ENCODE measurements around the gene COMP.
A peak's percentile ranks its signal among the peaks of the same experiment; 100 is the strongest.

The COMP gene

DNA sequence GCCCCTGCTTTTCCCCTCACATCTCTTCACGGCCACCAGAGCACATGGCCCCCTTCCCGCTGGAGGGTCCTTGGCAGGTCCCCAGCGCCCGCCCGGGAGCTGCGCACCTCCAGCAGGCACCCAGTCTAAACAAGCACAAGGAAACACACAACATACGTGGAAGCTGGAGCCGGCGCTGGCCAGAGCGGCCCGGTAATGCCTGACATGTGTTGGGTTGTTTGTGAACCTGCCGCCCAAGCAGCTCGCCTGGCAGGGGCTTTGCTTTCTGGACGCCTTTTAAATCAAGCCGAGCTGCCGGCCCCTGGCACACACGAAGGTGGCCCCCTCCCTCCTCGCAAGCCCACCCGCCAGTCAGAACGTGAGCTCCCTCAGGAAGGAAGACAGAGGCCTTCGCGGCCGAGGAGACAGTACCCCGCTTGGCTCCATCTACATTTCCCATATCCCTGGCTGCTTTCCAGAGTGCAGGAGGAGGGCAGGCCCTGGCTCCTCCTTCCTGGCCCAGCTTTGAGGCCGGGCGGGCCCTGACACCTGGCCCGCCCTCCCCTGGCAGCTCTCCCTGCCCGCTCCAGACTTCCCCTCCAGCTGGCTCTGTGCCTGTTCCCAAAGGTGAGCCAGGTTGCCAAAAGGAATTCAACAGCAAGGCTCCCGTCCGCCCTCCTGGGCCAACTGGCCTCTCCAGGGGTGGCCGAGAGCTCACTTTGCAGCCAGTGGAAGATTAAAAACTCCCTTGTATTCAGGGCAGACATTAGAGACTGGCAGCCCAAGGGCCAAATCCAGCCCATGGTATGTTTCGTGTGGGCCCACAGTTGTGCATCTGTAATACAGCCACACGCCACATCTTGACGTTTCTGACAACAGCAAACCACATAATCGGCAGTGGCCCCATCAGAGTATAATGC lies 28.7 kb downstream of the COMP start:
- Histone ChIP-seq H3K27ac (peak overlapping the region; percentile 97), H3K4me3 (ENCODE audit: low read depth, low read length) (peak overlapping the region; percentile 33)
- TF ChIP-seq, protein P1, sequence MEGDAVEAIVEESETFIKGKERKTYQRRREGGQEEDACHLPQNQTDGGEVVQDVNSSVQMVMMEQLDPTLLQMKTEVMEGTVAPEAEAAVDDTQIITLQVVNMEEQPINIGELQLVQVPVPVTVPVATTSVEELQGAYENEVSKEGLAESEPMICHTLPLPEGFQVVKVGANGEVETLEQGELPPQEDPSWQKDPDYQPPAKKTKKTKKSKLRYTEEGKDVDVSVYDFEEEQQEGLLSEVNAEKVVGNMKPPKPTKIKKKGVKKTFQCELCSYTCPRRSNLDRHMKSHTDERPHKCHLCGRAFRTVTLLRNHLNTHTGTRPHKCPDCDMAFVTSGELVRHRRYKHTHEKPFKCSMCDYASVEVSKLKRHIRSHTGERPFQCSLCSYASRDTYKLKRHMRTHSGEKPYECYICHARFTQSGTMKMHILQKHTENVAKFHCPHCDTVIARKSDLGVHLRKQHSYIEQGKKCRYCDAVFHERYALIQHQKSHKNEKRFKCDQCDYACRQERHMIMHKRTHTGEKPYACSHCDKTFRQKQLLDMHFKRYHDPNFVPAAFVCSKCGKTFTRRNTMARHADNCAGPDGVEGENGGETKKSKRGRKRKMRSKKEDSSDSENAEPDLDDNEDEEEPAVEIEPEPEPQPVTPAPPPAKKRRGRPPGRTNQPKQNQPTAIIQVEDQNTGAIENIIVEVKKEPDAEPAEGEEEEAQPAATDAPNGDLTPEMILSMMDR (IDR thresholded peaks at IDR 0.05), result no peak

DNA sequence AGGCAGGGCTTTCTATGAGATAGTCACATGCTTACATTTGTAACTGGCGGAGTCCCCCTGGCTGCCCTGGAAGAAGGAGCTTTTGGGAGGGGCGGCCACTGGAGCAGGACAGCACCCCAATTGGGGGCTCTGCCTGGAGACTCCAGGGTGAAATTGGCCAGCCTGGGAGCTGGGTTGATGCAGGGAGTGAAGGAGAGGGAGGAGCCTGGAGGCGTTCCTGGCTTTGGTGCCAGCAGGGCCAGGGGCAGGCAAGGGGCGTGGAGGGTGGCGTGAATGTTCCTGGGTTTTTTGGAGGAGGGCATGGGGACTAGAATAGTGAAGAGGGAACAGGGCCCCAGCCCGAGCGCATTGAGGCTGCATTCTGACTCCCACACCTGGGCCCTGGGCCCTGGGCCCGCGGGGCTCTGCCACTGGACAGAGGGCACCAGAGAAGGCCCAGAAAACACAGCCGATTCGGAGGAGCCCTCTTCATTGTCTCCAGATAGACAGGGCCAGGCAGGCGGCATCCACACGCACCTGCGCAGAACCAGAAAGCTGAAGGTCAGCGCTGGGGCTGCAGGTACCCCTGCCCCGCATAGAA lies 29.5 kb downstream of the COMP start:
- H3K9me3 ChIP-seq (ENCODE audit: control insufficient read depth, low read length), result no peaks in the 10 kb centered on the region
- TF ChIP-seq, protein P1 (IDR thresholded peaks at IDR 0.05), result no peak
- no peak overlapping the region for H3K4me3 ChIP-seq (ENCODE audit: low read depth, low read length)
- no peaks in the 10 kb centered on the region for H3K79me2 ChIP-seq
- H3K27me3 ChIP-seq (ENCODE audit: control insufficient read depth, insufficient read depth, low read length), result no peaks in the 10 kb centered on the region
- peaks cover 43% of the 10 kb centered on the region for H3K4me1 ChIP-seq
- H3K4me2 ChIP-seq (ENCODE audit: low read length), result peak overlapping the region; percentile 2
- H3K9ac ChIP-seq, result no peak overlapping the region
- no peaks in the 10 kb centered on the region for H3K36me3 ChIP-seq (ENCODE audit: control insufficient read depth, insufficient read depth, low read length)
- peak overlapping the region; percentile 97 for H3K27ac ChIP-seq
- H2AFZ ChIP-seq, result no peak overlapping the region

More for the DNA sequence above, 28.7 kb downstream of the COMP start:
- H3K4me2 ChIP-seq (ENCODE audit: low read length), result peak overlapping the region; percentile 54
- H2AFZ ChIP-seq, result peak overlapping the region; percentile 53
- H3K9me3 ChIP-seq (ENCODE audit: control insufficient read depth, low read length), result no peaks in the 10 kb centered on the region
- no peaks in the 10 kb centered on the region for H3K27me3 ChIP-seq (ENCODE audit: control insufficient read depth, insufficient read depth, low read length)
- no peaks in the 10 kb centered on the region for H3K79me2 ChIP-seq
- H3K9ac ChIP-seq, result no peak overlapping the region
- no peaks in the 10 kb centered on the region for H3K36me3 ChIP-seq (ENCODE audit: control insufficient read depth, insufficient read depth, low read length)
- H3K4me1 ChIP-seq, result peaks cover 39% of the 10 kb centered on the region

DNA sequence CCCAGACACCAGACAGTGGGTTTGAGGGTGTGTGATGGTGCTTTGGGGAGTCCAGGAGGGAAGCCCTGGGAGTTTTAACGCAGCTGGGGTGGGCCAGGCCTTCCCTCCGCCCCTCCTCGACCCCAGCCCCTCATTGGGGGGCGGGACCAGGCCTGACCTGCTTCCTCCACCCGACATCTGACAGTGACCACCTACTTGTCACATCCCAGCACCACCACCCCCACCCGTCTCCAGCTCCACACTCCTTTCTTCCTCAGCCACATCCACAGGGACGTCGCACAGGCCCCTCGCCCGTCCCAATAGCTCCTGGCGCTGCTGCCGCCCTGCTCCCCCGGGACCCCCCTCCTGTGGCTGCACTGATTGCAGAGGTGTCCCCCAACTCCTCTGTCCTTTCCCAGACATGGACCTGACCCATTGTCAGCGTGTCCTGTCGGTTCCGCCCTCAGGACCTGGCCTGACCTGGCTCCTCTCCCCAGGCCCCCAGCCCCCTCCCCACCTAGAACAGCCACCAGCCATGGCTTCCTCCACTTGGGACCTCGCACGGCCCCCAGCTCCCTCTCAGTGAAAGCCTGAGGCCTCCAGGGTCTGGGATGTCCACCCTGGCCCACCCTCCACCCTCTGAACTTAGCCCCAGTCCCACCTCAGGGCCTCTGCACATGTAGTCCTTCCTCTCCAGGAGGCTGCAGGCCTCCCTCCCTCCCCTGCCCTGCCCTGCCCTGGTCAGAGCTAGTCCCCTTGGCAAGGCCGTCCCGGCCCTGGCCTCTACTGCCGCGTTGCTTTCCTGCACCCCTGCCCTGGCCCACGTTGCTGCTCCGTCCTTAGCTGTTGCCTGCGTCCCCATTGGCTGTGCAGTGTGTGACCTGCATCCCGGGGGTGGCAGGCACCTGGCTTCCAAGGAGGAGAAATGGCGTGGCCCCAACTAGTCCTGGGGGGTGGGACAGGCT lies 30.4 kb downstream of the COMP start:
- H3K36me3 ChIP-seq (ENCODE audit: control insufficient read depth, insufficient read depth, low read length), result no peaks in the 10 kb centered on the region
- no peaks in the 10 kb centered on the region for H3K27me3 ChIP-seq (ENCODE audit: control insufficient read depth, insufficient read depth, low read length)
- H2AFZ ChIP-seq, result no peak overlapping the region
- no peaks in the 10 kb centered on the region for H3K9me3 ChIP-seq (ENCODE audit: control insufficient read depth, low read length)
- peaks cover 47% of the 10 kb centered on the region for H3K4me1 ChIP-seq
- H3K4me2 ChIP-seq (ENCODE audit: low read length), result no peak overlapping the region
- no peak overlapping the region for H3K4me3 ChIP-seq (ENCODE audit: low read depth, low read length)
- no peaks in the 10 kb centered on the region for H3K79me2 ChIP-seq
- H3K9ac ChIP-seq, result no peak overlapping the region
- TF ChIP-seq, protein P1 (IDR thresholded peaks at IDR 0.05), result no peak
- H3K27ac ChIP-seq, result no peak overlapping the region

GRCh38 chr19:18759995-18760426 lies 31.1 kb downstream of the COMP start:
- Histone ChIP-seq H3K9me3 (ENCODE audit: control insufficient read depth, low read length) (no peaks in the 10 kb centered on the region), H3K9ac (no peak overlapping the region), H3K79me2 (no peaks in the 10 kb centered on the region), H3K4me2 (ENCODE audit: low read length) (no peak overlapping the region), H3K27ac (no peak overlapping the region), H3K4me3 (ENCODE audit: low read depth, low read length) (no peak overlapping the region), H3K4me1 (peaks cover 43% of the 10 kb centered on the region), H2AFZ (no peak overlapping the region), H3K27me3 (ENCODE audit: control insufficient read depth, insufficient read depth, low read length) (no peaks in the 10 kb centered on the region), H3K36me3 (ENCODE audit: control insufficient read depth, insufficient read depth, low read length) (no peaks in the 10 kb centered on the region)
- TF ChIP-seq, protein P1 (IDR thresholded peaks at IDR 0.05), result no peak

Data from parathyroid adenoma (tissue), 2 donors.